H4 (cell line): ENCODE data around the gene KRT75. TPM values are rescaled to one million over a fixed set of nuclear protein-coding genes. Genes with fewer than 3 reads are reported as not detected.

Experiments used
- DNase-seq: peaks from one replicate; pipeline ENCODE4 v3.0.0-alpha.2; 2015; ENCODE audit warnings: low spot score
- total RNA-seq: library from RNA; depleted of rRNA; stranded (reverse); fragments of >200 nt; shearing (Covaris generic); gene quantifications from 2 replicates; pipeline ENCODE4 v1.2.3, GENCODE V29; 2014

KRT75 gene
- total RNA-seq, 1 experiment from 2014 or later = 0.12 TPM

DNA sequence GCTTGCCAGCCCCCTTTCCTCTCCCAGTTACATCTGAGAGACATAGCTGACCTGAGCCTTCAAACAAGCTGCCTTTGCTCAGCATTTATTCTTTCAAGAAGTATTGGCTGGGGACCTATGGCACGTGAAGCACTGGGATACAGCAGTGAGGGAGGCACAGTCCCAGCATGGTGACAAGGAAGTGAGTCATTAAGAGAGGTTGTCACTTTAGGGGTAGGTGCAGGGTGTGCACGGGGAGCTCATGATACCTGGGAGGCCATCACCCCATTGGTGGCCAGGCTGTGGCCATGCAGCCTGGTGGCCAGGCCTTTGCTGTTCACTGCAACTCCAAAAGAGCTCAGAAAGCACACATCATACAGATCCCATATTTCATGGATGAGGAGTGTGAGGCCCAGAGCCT lies 5.7 kb upstream of the KRT75 start:
- no peak for DNase-seq

- DNase-seq = no peak
These were observed 5.2 kb upstream of the KRT75 start for GRCh38 chr12:52439420-52439819.

- no peak for DNase-seq
These were observed 4.4 kb upstream of the KRT75 start for GRCh38 chr12:52438305-52439301.

DNA sequence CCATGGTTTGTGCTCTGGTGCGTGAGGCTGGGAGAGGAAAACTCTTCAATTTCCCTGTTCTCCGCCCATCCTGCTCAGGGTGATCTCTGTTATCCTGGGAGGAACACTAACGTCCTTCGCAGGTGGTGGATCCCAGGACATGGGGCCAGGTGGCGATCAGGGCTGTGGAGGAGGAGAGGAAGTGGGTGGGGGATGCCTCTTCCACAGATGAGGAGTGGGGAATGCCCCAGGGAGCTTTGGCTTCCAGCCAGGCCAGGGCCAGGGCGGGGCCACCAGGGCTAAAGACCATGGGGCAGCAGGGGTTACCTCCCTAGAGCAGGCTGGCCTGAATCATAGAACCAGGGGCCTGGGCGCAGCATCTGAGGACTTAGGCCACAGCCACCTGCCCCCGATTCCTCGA lies 3.3 kb upstream of the KRT75 start:
- DNase-seq = no peak

DNA sequence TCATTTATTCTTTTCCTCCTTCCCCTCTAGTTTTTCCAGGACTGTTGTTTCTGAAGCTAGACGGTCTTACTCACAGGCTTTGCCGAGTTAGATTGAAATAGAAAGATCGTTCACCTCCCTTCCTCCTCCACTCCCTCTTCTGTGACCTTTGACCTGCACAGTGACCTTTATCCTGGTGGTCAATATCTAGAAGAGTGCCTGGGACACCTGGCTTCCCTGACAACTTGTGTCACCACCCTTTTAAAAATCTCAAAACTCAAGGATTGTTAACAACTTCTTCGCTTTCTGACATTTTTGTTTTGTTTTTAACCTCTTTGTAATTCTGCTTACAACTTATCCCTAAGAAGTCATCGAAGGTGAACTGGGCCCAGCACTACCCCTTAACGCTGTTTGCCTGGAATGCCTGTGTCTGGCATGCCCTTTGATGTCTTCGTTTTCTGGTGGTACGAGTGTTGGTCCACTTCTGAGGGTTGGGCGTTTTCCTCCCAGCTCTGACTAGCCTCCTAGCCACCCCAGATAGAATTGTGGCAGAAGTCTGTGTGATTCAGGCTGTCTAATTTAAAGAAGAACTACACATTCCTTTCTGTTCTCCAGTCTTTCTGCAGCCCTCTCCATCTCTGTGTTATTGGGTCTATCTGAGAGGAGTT lies 2.8 kb upstream of the KRT75 start:
- DNase-seq = no peak

GRCh38 chr12:52436000-52436827 lies 2.0 kb upstream of the KRT75 start:
- no peak for DNase-seq

DNA sequence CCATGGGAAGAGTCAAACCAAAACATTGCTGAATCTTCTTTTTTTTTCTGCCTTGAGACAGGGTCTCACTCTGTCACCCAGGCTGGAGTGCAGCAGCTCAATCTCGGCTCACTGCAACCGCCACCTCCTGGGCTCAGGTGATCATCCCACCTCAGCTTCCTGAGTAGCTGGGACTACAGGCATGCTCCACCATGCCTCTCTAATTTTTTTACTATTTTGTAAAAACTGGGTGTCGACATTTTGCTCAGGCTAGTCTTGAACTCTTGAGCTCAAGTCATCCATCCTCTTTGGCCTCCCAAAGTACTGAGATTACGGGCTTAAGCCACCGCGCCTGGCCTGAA lies 1.5 kb upstream of the KRT75 start:
- no peak for DNase-seq

- no peak for DNase-seq
These were observed 774 bp upstream of the KRT75 start for GRCh38 chr12:52434760-52435530.

- DNase-seq = no peak
These were observed 580 bp downstream of the KRT75 start for GRCh38 chr12:52433501-52434080.

GRCh38 chr12:52432559-52433207 lies 1.5 kb downstream of the KRT75 start:
- DNase-seq = no peak

- no peak for DNase-seq
These were observed 6.0 kb downstream of the KRT75 start for GRCh38 chr12:52428121-52428520.

DNA sequence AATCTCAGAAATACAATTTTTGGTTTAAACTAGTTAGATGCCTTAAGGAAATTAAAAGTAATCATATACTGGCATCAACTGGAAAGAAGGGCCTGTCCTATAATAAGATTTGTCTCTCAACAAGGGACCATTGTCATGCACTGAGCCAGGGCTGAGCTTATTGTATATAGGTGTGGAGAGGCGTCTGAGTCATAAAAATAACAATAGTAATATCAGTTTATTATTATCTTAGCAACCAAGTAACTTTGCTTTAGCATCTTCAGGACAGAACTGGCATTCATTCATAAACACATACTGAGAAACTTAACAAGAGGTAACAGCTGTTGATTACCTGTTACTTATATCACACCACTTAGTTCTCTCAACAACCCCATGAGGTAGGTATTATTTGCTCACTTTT lies 7.1 kb downstream of the KRT75 start:
- DNase-seq = no peak

DNA sequence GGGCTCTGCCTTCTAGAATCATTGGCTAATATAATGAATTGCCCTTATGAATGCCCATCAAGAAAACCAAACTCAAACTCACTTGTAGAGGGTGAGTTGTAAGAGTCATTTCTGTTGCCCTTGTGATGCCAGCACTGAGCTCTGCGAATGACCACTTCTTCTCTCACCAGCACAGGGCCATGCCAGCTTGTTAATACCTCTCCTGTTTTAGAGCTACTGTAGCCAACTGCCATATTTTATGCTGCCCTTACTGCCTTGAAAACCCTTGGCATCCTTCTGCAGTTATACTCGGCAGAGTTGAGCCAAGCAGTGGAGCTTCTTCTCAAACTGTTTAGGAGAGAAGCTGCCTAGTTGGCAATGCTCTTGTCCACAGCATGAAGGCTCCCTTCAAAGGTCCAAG lies 8.1 kb downstream of the KRT75 start:
- DNase-seq = no peak

GRCh38 chr12:52425466-52425865 lies 8.7 kb downstream of the KRT75 start:
- DNase-seq = no peak

DNA sequence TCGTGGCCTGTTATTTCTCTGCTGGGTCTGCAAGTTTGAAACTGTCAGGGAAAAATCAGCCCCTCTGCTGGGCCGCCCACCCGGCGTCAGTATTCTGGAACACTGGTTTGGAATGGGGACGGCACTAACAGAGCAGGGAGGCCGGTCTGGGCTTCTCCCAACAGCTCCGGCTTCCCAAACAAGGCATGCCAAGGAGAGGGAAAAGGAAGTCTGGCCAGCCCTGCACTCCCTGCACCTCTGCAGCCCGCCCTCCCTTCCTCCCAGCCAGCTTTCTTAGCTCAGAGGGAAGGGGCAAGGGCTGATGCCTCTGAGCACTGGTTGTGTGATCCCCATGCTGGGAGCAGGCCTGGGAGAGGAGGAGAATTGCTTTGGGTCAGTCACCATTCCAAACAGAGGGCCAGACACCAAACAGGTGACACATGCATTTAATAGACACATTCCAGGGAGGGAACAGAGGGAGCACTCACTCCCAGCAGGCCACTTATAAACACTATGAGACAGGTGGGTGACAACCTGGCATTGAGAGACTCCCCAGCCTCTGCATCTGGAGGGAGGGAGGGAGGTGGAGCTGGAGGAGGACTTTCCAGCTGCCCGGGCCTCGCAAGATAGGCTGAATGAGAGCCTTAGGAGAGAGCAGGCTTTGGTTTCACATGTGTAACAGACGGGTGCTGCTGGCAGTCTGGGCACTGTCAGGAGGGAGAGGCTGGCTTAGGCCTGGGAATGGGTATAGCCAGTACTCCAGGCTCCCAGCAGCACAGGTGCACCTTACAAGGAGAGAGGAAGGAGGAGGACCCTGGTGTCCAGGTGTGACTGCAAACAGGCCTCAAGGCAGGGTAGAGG lies 10.3 kb downstream of the KRT75 start:
- DNase-seq = no peak

- DNase-seq = no peak
These were observed 11.1 kb downstream of the KRT75 start for GRCh38 chr12:52423035-52423434.

DNA sequence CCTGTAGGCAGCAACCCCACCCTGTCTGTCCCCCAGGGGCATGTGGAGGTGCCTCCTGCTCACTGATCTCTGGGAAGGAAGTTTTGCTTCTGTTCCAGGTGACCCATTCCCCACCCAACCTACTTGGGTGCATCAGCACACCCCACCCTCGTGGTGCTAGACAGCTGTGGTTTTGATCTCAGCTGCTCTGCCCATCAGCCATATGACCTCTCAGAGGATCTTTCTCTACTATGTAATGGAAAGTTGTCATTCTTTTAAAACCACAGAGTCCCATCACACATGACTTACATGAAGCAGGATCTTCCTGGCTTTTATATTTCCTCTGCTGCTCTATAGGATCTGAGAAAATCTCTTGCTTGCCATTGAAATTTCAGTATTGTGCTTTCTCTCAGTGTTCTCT lies 14.5 kb downstream of the KRT75 start:
- no peak for DNase-seq

GRCh38 chr12:52418576-52419110 lies 15.5 kb downstream of the KRT75 start:
- DNase-seq = no peak

DNA sequence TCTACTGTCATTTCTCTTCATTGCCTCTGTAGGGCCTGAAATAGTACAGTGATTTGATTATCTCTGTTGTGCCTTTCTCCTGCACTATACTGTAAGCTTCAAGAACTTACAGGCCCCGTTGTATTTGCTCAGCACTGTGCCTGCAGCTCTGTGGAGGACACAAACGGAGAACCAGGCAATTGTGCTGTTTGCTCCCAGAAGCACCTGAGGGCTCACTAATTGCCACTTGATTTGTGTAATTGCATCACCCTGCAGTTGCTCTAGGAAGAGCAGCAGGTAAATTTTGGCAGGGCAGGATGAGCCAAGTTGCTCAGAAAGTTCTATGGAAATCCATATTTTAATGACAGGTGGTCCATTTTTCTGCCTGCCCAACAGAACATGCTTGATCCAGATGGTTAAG lies 16.4 kb downstream of the KRT75 start:
- DNase-seq = no peak
